ENCODE measurements around the gene LIME1.

Gene LIME1

GRCh38 chr20:63739130-63740069, 2.9 kb downstream of the LIME1 start, which contains the start of gene SLC2A4RG:
SLC2A4RG (plus strand) TSS chr20:63739776; CDS start chr20:63739913, 137 bp downstream.
- peak; percentile 36 to 95 for DNase-seq

- DNase-seq, result peak in 1 of 2 experiments; percentile 71
Measured at GRCh38 chr20:63740070-63740626, 3.7 kb downstream of the LIME1 start.

- peak; percentile 76 to 91 for DNase-seq
Measured at GRCh38 chr20:63740627-63741353, 4.3 kb downstream of the LIME1 start.

GRCh38 chr20:63741354-63741675, 4.9 kb downstream of the LIME1 start:
- DNase-seq, result no peak

- DNase-seq, result no peak
Measured at GRCh38 chr20:63741676-63742380, 5.4 kb downstream of the LIME1 start.

- no peak for DNase-seq
Measured at GRCh38 chr20:63742381-63743024, 6.0 kb downstream of the LIME1 start.

GRCh38 chr20:63743210-63743970, 6.9 kb downstream of the LIME1 start:
- DNase-seq, result no peak

GRCh38 chr20:63744158-63744557, 7.7 kb downstream of the LIME1 start:
- no peak for DNase-seq

- DNase-seq, result no peak
Measured at GRCh38 chr20:63744574-63745423, 8.3 kb downstream of the LIME1 start.

- DNase-seq, result no peak
Measured at GRCh38 chr20:63745424-63745805, 9.0 kb downstream of the LIME1 start.

- DNase-seq, result no peak
Measured at GRCh38 chr20:63745961-63746731, 9.7 kb downstream of the LIME1 start.

- no peak for DNase-seq
Measured at GRCh38 chr20:63746751-63747315, 10.4 kb downstream of the LIME1 start.

GRCh38 chr20:63747622-63748069, 11.2 kb downstream of the LIME1 start:
- peak in 1 of 2 experiments; percentile 45 for DNase-seq

- no peak for DNase-seq
Measured at GRCh38 chr20:63748070-63748933, 11.8 kb downstream of the LIME1 start.

GRCh38 chr20:63748934-63749270, 12.4 kb downstream of the LIME1 start:
- no peak for DNase-seq

- DNase-seq, result no peak
Measured at GRCh38 chr20:63749597-63750508, 13.4 kb downstream of the LIME1 start.

GRCh38 chr20:63750807-63751470, 14.5 kb downstream of the LIME1 start:
- DNase-seq, result peak; percentile 18 to 26
